ENCODE results near the gene CDCA4. TPM values are rescaled to one million over a fixed set of nuclear protein-coding genes. Genes with fewer than 3 reads are reported as not detected.

CDCA4 gene
- total RNA-seq, 1 experiment from 2014 or later = 41.4 TPM

DNA sequence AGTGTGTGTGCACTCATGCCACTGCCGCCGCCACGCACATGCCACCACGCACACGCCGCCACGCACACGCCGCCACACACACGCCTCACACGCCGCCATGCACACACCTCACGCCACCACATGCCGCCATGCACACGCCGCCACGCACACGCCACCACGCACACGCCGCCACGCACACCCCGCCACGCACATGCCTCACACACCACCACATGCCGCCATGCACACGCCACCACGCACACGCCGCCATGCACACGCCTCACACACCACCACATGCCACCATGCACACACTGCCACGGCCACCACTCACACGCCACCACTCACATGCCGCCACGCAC, 29.0 kb downstream of the CDCA4 start:
- H3K4me1 ChIP-seq = no peaks in the 10 kb centered on the region
- ChIA-PET POLR2A (no interaction called here), CTCF (no interaction called here)
- no peak overlapping the region for H3K4me3 ChIP-seq (ENCODE audit: low read depth, low read length)
- no TSS peak for BruUV-seq (replicated peaks)
- no peaks in the 10 kb centered on the region for H3K27me3 Mint-ChIP-seq (ENCODE audit: insufficient read depth, unreplicated experiment)
- peaks cover 19% of the 10 kb centered on the region for H3K36me3 Mint-ChIP-seq (ENCODE audit: insufficient read depth, unreplicated experiment)
- no peaks in the 10 kb centered on the region for H3K27me3 ChIP-seq (replicated peaks; ENCODE audit: control insufficient read depth, insufficient read depth, low read length)
- no peak for DNase-seq
- no peaks in the 10 kb centered on the region for H3K9me3 Mint-ChIP-seq (ENCODE audit: unreplicated experiment)
- no peak overlapping the region for H3K27ac Mint-ChIP-seq (ENCODE audit: unreplicated experiment)
- TF ChIP-seq, protein P1, sequence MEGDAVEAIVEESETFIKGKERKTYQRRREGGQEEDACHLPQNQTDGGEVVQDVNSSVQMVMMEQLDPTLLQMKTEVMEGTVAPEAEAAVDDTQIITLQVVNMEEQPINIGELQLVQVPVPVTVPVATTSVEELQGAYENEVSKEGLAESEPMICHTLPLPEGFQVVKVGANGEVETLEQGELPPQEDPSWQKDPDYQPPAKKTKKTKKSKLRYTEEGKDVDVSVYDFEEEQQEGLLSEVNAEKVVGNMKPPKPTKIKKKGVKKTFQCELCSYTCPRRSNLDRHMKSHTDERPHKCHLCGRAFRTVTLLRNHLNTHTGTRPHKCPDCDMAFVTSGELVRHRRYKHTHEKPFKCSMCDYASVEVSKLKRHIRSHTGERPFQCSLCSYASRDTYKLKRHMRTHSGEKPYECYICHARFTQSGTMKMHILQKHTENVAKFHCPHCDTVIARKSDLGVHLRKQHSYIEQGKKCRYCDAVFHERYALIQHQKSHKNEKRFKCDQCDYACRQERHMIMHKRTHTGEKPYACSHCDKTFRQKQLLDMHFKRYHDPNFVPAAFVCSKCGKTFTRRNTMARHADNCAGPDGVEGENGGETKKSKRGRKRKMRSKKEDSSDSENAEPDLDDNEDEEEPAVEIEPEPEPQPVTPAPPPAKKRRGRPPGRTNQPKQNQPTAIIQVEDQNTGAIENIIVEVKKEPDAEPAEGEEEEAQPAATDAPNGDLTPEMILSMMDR (IDR thresholded peaks at IDR 0.05; ENCODE audit: insufficient read depth in 1 of 2, low read depth in 1 of 2, low read length in 1 of 2, severe bottlenecking in 1 of 2, unreplicated experiment in 1 of 2) = no peak
- H3K4me1 Mint-ChIP-seq (ENCODE audit: low read depth, unreplicated experiment) = no peaks in the 10 kb centered on the region
- H3K4me3 Mint-ChIP-seq (ENCODE audit: unreplicated experiment) = no peak overlapping the region
- H3K36me3 ChIP-seq (ENCODE audit: control insufficient read depth, insufficient read depth, low read length) = no peaks in the 10 kb centered on the region
- intact Hi-C loops (cut with micrococcal nuclease; ENCODE audit: unreplicated experiment) = no loop called here
- H3K9me3 ChIP-seq = no peaks in the 10 kb centered on the region

DNA sequence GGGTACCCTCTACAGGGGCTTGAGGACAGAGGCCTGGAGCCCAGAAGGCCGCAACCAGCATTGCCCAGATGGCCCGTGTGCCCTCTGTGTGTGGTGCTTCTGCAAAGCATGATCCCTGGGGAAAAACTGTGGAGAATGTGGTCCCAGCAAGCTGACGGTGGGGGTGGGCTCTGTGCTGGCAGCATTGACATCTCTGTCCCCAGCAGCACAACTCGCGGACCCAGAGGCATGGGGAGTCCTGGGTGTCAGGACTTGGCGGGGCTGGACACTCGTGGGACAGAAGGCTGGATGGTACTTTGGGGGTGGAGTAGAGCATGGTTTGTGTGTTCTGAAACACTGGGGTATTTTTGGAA, 31.0 kb downstream of the CDCA4 start:
- Mint-ChIP-seq H3K27ac (ENCODE audit: unreplicated experiment) (no peak overlapping the region), H3K4me3 (ENCODE audit: unreplicated experiment) (no peak overlapping the region), H3K27me3 (ENCODE audit: insufficient read depth, unreplicated experiment) (no peaks in the 10 kb centered on the region), H3K9me3 (ENCODE audit: unreplicated experiment) (no peaks in the 10 kb centered on the region), H3K36me3 (ENCODE audit: insufficient read depth, unreplicated experiment) (peaks cover 19% of the 10 kb centered on the region), H3K4me1 (ENCODE audit: low read depth, unreplicated experiment) (no peaks in the 10 kb centered on the region)
- BruUV-seq (replicated peaks) = no TSS peak
- H3K9me3 ChIP-seq = no peaks in the 10 kb centered on the region
- CTCF ChIA-PET = interaction anchor here (0.5 kb wide), 1 partner anchor 239 kb away, joined by 3 read pairs; no protein-coding TSS in a partner anchor
- DNase-seq = no peak
- H3K4me1 ChIP-seq = 0 out of 2 replicates have a peak, but pooled peaks cover 3% of the 10 kb centered on the region
- no peak overlapping the region for H3K4me3 ChIP-seq (ENCODE audit: low read depth, low read length)
- TF ChIP-seq, protein P1 (IDR thresholded peaks at IDR 0.05; ENCODE audit: insufficient read depth in 1 of 2, low read depth in 1 of 2, low read length in 1 of 2, severe bottlenecking in 1 of 2, unreplicated experiment in 1 of 2) = no peak
- H3K36me3 ChIP-seq (ENCODE audit: control insufficient read depth, insufficient read depth, low read length) = no peaks in the 10 kb centered on the region
- intact Hi-C loops (cut with micrococcal nuclease; ENCODE audit: unreplicated experiment) = no loop called here
- H3K27me3 ChIP-seq (replicated peaks; ENCODE audit: control insufficient read depth, insufficient read depth, low read length) = no peaks in the 10 kb centered on the region
- POLR2A ChIA-PET = no interaction called here

GRCh38 chr14:104989236-104989950, 31.5 kb downstream of the CDCA4 start:
- Mint-ChIP-seq H3K9me3 (ENCODE audit: unreplicated experiment) (no peaks in the 10 kb centered on the region), H3K4me3 (ENCODE audit: unreplicated experiment) (no peak overlapping the region), H3K4me1 (ENCODE audit: low read depth, unreplicated experiment) (no peaks in the 10 kb centered on the region), H3K27me3 (ENCODE audit: insufficient read depth, unreplicated experiment) (no peaks in the 10 kb centered on the region), H3K27ac (ENCODE audit: unreplicated experiment) (no peak overlapping the region), H3K36me3 (ENCODE audit: insufficient read depth, unreplicated experiment) (peaks cover 19% of the 10 kb centered on the region)
- no TSS peak for BruUV-seq (replicated peaks)
- no peak for DNase-seq
- H3K27me3 ChIP-seq (replicated peaks; ENCODE audit: control insufficient read depth, insufficient read depth, low read length) = no peaks in the 10 kb centered on the region
- TF ChIP-seq, protein P1 (IDR thresholded peaks at IDR 0.05; ENCODE audit: insufficient read depth in 1 of 2, low read depth in 1 of 2, low read length in 1 of 2, severe bottlenecking in 1 of 2, unreplicated experiment in 1 of 2) = no peak
- CTCF ChIA-PET = interaction anchor here (0.5 kb wide), 1 partner anchor 239 kb away, joined by 3 read pairs; no protein-coding TSS in a partner anchor
- intact Hi-C loops (cut with micrococcal nuclease; ENCODE audit: unreplicated experiment) = no loop called here
- 0 out of 2 replicates have a peak, but pooled peaks cover 3% of the 10 kb centered on the region for H3K4me1 ChIP-seq
- no peaks in the 10 kb centered on the region for H3K36me3 ChIP-seq (ENCODE audit: control insufficient read depth, insufficient read depth, low read length)
- POLR2A ChIA-PET = no interaction called here
- H3K4me3 ChIP-seq (ENCODE audit: low read depth, low read length) = no peak overlapping the region
- H3K9me3 ChIP-seq = no peaks in the 10 kb centered on the region
